GM19193 (cell line): Measurements from ENCODE around the gene RPS6KA2.

ENCODE experiments used
- POLR2A ChIP-seq: IDR thresholded peaks from 4 replicates; pipeline ENCODE4 v1.6.1; 2011; ENCODE audit not compliant: insufficient read depth, insufficient read length; ENCODE audit errors: extremely low read depth

Gene RPS6KA2

DNA sequence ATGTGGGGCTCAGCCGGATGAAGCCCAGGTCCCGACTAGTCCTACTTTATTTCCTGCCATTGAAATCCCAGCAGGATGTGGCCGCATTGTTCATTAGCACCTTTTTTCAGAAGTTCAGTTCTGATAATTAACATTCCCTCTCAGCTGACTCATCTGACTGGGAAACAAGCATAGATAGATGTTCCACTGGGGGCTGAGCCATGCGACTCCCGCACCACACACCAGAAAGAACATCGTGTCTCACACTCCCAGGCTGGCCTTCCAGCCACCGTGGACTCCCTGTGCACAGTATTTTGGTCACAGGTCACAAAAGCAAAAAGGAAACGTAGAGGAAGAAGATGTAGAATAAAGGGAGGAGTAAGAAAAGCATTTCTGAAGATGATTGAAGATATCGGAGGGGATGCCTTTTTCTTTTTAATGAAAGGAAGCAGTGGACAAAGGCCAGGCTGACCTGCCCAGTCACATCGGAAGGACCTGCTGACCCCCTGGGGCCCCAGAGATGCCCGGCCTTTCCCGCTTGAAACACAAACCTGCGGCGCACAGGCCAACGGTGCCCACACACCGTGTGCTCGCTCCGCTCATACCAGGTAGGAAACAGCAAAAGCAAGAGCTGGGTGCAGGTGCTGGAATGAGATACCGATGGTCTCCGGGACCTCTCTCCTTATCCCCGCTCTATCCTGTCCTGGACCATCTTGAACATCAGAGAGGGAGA is 11.8 kb downstream of the RPS6KA2 start:
- TF ChIP-seq POLR2A: no peak

DNA sequence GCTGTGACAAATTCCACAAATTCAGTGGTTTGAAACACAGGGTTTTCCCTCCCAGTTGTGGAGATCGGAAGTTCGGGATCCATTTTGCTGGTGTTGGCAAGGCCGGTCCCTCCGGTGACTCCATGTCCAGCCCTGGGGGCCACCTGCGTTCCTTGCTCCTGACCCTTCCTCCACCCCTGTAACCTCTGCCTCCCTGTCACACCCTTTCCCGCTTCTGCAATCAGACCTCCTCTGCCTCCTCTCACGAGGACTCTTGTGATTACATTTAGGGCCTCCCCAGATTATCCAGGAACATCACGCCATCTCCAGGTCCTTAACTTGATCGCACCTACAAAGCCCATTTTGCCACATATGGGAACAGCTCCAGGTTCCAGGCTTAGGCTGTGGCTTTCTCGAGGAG is 12.5 kb downstream of the RPS6KA2 start:
- no peak for TF ChIP-seq POLR2A

GRCh38 chr6:166614171-166614583 is 12.9 kb downstream of the RPS6KA2 start:
- TF ChIP-seq POLR2A: no peak

DNA sequence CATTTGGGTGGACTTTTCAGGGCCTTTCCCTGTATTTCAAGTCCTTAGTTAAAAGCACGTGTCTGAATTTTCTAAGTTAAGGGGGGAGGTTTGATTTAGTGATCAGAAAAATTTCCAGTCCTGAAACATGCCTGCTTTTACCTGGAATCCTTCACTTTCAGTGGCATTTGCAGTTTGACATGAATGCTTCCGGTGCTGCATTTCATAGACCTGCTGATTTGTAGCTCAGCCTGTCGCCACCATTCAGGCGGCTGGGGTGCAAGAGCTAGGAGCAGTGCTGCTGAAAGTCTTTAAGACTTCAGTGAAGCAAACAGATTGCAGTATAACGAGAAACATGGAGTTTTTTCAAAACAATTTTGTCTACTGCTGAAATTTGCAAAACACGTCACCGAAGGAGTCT is 14.0 kb downstream of the RPS6KA2 start:
- TF ChIP-seq POLR2A: no peak

DNA sequence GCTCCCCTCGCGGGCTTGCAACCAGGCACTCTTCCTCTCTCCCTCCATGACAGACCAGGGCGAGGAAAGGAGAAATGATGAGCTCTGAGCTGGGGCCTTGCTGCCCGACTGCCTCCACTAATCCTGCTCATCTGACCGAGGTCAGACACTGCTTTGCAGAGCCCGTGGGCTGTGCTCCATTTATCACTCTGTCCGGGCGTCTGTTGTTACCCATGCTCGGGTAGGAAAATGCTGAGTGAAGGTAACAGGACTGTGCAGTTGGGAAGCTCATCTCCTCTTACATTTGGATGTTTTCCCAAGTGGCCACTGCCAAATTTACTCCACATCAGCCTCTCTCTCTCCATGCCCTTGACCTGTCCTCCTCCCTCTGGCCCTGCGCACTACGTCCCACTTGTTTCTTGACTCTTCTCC is 14.6 kb downstream of the RPS6KA2 start:
- TF ChIP-seq POLR2A: no peak

- no peak for TF ChIP-seq POLR2A
These were observed 15.4 kb downstream of the RPS6KA2 start for GRCh38 chr6:166611631-166612030.

DNA sequence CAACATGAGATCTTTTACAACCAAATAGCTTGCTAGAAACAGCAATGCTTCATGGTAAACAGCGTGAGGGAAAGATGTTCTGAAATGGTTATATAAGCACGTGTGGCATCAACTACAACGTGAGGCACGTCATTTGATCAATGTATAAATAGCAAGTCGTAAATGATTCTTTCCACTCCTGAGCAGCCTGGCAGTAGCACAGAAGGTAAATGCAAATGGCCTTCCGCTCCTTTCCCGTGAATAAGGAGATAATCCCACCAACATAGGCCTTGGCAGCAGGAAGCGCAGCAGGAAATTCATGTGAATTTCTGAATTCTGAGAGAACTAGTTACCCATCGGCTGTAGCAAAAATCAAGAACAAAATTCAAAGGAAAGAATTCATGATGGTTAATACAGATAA is 17.0 kb downstream of the RPS6KA2 start:
- TF ChIP-seq POLR2A: no peak

DNA sequence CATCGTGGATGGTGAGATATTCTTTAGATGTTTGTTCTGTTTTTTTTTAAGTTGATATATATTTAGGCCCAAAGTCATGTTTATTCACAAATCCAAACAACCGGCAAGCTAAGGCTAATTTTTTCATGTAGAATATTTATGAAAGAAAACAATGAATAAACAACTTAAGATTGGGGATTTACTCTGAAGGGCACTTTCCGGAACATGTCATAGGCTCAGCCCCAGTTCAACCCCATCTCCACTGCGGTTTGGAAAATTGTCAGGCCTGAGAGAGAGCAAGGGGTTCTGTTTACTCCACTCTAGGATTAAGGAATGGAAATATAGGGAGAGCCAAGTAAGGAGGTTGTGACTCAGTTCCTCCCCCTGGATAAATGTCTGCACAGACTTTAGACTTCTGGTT is 18.3 kb downstream of the RPS6KA2 start:
- no peak for TF ChIP-seq POLR2A

GRCh38 chr6:166605752-166606151 is 21.3 kb downstream of the RPS6KA2 start:
- no peak for TF ChIP-seq POLR2A

- no peak for TF ChIP-seq POLR2A
These were observed 22.1 kb downstream of the RPS6KA2 start for GRCh38 chr6:166604911-166605310.

DNA sequence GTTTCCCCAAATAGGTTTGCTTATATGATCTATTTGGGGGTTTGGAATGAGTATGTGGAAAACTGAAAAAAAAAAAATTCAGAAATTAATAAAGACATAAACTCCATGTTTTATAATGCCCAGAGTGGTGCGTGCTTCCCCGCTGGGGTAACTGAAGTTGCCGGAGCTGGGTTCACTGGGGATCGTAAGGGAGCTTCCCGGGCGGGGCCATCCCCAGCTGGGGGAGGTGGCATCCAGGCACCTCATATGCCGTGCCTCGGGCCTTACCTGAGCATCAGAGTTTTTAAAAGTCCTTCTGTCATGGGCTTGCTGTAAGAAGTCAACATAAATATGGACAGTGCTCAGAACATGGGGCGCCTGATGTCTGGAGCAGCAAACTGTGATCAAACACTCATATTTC is 22.7 kb downstream of the RPS6KA2 start:
- no peak for TF ChIP-seq POLR2A

DNA sequence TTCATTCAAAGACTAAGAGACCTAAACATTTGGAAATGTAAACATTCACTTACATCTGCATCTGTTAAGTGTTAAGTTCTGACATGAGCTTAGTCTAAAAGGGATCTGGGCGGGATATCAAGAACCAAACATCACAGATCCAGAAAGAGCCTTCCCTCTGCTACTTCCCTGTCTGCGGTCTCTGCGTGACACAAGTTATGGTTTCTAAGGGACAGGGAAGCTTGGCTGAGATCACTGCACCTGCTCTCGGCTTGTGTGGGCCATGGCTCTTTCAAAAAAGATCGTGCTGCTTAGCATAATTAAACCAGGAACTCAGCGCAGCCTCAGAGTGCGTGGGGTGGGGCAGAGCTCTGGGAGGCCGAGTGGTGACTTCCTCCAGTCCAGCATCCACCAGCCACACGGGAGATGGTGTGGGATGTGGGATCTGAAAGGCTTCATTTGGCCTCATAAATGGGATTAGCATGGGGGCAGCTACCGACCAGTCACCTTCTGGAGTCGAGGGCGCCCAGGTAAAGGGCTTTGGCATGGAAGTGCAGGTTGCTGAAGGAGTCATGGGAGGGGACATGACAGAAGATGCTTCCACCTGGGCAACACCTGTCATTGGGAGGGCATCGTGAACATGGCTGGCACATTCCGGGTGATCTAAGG is 23.9 kb downstream of the RPS6KA2 start:
- no peak for TF ChIP-seq POLR2A

- TF ChIP-seq POLR2A: no peak
These were observed 25.1 kb downstream of the RPS6KA2 start for GRCh38 chr6:166601956-166602355.

DNA sequence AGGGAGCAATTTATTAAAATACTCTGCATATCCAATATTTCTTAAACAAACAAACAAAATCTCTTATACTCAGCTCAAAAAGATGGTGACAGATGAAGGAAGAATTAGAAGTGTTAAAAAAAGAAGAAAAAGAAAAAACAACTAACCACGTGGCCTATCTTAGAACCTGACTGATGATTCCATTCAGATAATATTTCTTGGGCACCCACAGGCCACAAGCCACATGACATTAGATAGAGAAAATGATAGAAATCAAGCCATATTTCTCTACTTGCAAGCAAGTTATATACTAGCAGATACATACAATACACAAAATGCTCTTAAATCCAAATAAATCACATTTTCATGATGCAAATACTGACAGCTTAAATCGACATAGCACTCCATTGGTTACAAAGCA is 26.1 kb downstream of the RPS6KA2 start:
- no peak for TF ChIP-seq POLR2A

DNA sequence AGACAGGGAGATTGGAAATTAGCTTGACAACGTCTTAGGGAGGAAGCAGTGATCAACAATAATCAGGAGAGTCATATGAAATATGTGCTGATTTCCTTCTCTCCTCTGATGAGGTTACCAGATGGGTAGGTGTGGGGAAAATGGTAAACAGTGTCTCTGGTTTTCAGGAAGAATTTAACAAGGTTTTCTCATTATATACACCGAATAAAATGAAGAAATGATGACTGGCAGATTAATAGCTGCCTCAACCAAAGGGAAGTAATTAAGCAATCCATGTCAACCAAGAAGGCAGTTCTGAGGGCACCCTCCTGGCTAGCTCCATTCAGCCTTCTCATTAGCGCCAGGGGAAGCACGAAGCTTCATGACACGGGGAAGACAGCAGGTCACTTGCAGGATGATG is 27.8 kb downstream of the RPS6KA2 start:
- no peak for TF ChIP-seq POLR2A

- no peak for TF ChIP-seq POLR2A
These were observed 28.5 kb downstream of the RPS6KA2 start for GRCh38 chr6:166598441-166599138.
